Fibroblast of skin of back (primary cell): ENCODE measurements around the gene SANBR. TPM values are rescaled to one million over a fixed set of nuclear protein-coding genes. Genes with fewer than 3 reads are reported as not detected.
A peak's percentile ranks its signal among the peaks of the same experiment; 100 is the strongest.
"Not testable (repeated sequence)": the region's sequence is repeated elsewhere in the genome, so short reads cannot be mapped to it uniquely, and the experiment has no call there.

Experiments used
- DNase-seq: peaks from one replicate; pipeline ENCODE4 v3.0.0-alpha.2; 2013
- polyA plus RNA-seq, 2 experiments: library from polyadenylated mRNA; unstranded; fragments of 120-200 nt; gene quantifications; one replicate each; pipeline ENCODE4 v1.2.1, GENCODE V29; 2013; ENCODE audit not compliant: insufficient read length in 2 of 2

The SANBR gene
- polyA plus RNA-seq (2013, experiment 1 of 2; ENCODE audit: insufficient read length): 12.1 TPM
- polyA plus RNA-seq (2013, experiment 2 of 2; ENCODE audit: insufficient read length): 5.6 TPM

DNA sequence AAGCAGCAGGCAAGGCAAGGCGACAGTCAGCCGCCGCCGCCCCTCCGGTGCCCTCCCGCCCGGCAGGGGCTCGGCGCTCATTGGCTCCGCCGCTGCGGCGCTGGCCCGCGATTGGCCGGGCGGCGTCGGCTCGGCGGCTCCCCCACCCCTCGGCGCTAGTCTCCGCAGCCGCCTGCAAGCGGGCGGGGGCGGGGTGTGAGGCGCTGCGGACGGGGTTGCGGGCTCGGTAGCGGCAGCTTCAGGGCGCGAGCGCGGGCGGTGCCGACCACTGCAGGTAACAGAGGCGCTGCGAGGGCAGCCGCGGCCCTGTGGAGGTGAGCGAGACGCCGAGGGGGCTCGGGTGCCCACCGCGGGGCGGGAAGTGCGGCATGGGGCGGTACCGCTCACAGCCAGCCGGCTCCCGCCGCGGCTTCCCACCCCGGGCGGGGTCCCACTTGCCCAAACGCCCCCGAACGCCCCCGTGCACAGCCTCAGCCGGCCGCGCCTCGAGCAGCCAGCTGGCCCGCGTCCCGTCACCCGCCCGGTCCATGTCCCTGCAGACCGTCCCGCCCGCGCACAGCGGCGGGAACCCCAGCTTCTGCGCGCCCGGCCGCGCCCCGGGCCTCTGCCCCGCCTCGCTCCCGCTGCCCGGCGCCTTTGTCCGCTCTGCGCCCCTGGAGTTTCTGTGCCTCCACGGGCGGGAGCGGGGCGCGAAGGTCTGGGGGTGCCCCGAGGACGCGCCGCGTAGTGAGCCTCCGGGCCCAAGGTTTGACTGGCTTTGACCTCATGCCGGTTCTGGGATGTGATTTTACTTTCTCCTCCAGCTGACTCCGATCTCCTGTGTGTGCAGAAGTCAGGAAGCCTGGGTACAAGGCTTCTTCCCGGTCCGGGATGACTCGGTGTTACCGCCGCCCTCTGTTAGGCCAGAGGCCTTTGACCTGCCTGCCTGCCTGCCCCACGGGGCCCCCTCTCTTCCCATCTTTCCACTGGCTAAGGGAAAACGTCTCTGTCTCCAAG, at the start of gene SANBR:
TSS of gene SANBR (plus strand) at position 158 of the 996 bp plus-strand sequence. CDS start 4,480 bp downstream, outside the sequence.
- peak; percentile 89 for DNase-seq

DNA sequence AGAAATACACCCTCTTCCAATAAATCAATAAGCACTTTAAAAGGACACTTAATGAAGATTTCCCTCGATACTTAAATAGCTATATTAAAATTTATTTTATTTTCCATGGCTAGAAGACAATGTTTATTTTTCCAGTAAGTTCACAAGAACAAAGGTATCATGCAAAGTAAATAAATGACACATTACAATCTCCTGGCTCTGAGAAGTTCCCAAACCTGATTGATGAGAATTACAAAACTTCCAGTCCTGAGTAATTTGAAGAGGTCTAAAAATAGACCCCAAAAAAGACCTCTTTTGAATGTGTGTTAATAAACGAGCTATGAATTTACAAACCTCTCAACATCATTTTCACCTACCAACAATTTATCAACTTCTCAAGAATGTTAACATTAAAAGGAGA, 49.7 kb upstream of the SANBR start:
- no peak for DNase-seq

DNA sequence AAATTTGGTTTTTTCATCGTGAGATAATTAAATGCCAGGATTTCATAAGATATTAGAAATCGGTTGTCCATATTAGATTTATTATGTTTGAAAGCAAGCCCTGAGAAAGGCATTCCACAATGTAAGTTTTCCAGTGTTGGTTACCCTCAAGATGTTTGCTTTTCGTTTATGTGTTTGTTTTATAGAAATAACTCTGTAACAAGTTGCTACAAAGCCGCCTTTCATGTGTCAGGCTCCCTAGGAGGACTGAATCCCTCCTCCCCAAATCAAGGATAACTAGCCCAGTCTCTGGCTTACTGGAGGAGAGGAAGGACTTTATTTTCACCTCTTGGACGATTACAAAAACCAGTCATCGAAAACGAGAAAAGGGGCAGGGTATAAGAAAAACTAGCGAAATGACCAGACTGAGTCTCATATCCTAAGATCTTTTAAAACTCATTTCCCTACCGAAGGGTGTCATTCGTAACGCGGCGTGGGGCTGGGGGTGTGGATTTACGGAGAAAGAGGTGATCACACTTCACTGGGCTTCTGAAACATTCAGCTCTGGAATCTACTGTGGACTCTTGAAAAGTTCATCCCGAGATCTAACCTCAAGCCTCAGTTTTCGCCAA, 49.2 kb upstream of the SANBR start:
- no peak for DNase-seq

DNA sequence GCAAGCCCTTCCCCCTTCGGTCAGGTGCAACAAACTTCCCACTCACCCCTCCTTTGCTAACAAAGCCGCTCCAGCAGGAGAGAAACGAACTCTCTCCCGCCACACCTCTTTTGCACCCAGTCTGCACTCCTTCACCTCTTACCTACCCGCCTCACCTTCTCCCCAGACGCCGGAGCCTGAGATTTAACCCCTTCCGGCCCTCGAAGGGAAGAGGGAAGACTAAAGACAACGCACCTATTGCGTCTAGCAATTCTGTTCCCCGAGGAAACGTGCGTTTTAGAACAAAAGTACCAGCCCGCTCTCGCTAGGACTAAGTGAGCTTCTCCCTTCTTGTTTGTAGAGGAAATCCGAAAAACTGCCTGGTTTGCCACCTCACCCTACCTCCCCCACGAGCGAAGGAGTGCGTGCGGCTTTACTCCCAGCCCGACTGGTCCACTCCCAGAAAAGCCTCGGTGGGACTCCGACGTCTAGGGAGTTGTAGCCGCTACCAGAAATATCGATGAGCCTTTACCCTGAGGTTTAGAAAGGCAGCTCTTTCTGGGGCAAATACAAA, 48.6 kb upstream of the SANBR start:
- DNase-seq: peak; percentile 77

DNA sequence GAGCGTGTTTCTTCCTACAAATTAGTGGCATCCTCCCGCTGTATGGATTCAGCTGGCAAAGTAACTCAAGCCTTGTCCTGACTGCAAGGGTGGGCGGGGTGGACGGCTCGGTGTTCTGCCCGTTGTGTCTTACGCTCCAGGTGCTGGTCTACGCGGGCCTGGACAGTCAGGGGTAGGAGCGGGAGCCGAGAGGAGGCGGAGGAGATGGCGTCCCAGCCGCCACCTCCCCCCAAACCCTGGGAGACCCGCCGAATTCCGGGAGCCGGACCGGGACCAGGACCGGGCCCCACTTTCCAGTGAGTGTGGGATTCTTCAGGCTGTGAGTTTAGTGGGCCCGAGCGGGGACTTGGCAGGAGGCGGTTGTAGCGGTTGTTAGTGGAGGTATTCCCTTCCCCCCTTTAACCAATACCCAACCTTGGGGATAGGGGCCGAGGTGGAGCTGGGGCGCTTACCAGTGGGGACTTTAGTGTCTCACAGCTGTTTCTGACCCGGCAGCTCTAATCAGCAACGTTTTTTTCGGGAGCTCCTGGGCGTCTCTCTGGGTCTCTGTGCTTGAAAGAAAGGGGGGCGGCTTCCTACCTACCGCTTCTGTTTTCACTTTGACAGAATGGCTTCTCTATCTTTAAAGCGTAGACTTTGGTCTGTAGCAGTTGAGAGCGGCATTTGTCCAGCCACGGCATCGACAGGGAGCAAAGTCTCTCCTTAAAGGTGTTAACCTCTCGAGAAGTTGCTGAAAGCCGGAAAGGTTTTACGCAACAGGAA, 47.9 kb upstream of the SANBR start, which contains the start of the genes PEX13 and PUS10:
TSS of gene PEX13 (plus strand) at position 165 of the 762 bp plus-strand sequence. CDS start at position 205, 40 bp downstream.
TSS of gene PUS10 (minus strand) at position 700 of the 762 bp plus-strand sequence. CDS start 6,365 bp downstream, outside the sequence.
- peak; percentile 78 for DNase-seq

DNA sequence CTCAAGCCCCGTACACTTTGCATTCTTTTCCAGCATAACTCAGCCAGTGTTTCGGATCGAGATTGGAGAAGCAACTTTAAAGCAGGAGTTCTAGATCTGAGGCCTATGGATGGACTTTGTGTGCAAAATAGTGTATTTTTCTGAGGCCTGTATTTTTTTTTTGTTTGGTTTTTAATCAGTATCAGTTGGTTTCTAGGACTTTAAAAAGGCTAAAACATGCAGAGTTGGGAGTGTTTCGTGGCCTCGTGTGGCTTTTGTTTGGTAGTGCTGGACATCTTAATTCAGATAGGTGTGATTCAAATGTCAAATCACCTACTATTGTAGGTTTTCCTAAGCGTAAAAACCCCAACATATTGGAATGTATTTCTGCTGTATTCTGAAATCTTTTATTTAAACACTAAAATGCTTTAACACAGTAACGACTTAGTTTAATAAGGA, 47.3 kb upstream of the SANBR start:
- DNase-seq: no peak

DNA sequence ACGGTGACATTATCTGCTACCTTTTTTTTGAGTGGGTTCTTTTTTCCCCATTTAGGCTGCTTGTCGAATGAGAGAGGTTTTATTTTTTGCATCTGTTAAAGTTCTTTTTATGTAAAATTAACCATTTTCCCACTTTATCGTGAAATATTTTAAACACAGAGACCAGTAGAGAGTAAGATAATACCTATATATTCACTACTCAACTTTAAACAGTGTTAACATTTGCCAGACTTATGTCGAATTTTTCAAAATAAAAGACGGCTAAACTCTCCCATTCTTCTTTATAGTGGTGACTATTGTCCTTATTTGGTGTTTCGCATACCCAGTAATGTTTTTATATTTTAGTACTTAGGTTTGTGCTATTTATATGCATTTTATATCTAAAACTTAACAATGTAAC, 46.9 kb upstream of the SANBR start:
- DNase-seq: no peak

DNA sequence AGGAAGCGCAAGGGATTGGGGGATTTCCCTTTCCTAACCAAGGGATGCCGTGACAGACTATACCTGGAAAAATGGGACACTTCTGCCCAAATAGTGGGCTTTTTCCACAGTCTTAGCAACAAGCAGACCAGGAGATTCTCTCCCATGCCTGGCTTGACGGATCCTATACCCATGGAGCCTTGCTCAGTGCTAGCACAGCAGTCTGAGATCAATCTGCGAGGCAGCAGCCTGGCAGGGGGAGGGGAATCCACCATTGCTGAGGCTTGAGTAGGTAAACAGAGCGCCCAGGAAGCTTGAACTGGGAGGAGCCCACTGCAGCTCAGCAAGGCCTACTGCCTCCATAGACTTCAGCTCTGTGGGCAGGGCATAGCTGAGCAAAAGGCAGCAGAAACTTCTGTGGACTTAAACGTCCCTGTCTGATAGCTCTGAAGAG, 44.4 kb upstream of the SANBR start:
- DNase-seq: no peak

DNA sequence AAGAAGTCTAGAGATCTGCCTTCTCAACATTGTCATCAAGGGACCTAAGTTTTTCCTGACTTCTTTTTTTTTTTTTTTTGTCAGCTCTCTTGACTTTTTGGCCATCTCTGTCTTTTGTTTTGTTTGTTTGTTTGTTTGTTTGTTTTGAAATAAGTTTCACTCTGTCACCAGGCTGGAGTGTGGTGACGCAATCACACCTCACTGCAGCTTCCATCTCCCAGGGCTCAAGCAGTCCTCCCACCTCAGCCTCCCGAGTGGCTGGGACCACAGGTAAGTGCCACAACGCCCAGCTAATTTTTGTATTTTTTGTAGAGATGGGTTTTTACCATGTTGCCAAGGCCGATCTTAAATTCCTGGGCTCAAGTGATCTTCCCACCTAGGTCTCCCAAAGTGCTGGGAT, 42.0 kb upstream of the SANBR start:
- no peak for DNase-seq

DNA sequence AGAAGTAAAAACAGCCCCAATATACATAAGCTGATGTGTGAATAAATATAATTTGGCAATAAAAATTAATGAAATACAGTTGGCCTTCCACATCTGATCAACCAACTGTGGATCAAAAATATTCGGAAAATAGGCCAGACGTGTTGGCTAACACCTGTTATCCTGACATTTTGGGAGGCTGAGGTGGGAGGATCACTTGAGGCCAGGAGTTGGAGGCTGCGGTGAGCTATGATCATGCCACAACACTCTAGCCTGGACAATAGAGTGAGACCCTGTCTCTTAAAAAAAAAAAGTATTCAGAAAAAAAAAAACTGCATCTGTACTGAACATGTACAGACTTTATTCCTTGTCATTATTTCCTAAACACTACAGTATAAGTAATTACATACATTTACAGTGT, 36.1 kb upstream of the SANBR start:
- DNase-seq: no peak

DNA sequence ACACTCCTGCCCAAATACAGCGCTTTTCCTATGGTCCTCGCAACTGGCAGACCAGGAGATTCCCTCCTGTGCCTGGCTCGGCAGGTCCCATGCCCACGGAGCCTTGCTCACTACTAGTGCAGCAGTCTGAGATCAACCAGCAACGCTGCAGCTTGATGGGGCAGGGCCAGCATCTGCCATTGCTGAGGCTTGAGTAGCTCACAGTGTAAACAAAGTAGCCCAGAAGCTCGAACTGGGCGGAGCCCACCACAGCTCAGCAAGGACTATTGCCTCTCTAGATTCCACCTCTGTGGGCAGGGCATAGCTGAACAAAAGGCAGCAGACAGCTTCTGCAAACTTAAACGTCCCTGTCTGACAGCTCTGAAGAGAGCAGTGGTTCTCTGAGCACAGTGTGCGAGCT, 31.1 kb upstream of the SANBR start:
- not testable (repeated sequence) for DNase-seq

DNA sequence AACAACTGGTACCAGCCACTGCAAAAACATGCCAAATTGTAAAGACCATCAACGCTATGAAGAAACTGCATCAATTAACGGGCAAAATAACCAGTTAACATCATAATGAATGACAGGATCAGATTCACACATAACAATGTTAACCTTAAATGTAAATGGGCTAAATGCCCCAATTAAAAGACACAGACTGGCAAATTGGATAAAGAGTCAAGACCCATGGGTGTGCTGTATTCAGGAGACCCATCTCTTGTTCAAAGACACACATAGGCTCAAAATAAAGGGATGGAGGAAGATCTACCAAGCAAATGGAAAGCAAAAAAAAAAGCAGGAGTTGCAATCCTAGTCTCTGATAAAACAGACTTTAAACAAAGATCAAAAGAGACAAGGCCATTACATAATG, 29.0 kb upstream of the SANBR start:
- not testable (repeated sequence) for DNase-seq

DNA sequence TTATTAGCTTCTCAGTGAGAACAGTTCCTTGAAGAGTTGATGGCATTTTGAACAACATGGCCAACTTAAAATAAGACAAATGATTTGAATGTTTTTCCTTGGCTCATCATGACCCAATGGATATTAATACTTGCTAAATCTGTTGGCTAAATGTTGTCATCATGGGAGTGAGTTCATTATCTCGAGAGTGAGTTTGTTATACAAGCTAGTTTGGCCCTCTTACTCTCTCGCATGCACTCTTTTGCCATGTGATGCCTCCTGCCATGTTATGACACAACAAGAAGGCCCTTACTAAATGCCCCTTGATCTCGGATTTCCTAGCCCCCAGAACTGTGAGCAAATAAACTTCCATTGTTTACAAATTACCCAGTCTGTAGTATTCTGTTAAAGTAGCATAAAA, 22.9 kb upstream of the SANBR start:
- DNase-seq: no peak

DNA sequence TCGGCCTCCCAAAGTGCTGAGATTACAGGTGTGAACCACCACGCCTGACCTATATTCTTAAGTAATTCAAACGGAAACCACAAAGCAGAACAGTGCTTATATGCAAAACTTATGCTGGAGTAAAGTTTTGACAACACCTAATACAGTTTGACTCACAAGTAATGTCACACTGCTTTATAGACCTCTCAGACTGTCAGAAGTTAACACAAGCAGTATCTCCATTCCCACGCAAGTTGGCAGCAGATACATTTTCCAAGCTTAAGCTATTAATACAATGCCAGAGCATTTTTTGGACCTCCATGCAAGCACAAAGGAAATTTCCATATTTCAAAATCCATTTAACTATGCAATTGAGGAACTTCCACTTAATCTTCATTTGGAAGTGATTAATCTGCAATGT, 21.0 kb upstream of the SANBR start:
- no peak for DNase-seq

DNA sequence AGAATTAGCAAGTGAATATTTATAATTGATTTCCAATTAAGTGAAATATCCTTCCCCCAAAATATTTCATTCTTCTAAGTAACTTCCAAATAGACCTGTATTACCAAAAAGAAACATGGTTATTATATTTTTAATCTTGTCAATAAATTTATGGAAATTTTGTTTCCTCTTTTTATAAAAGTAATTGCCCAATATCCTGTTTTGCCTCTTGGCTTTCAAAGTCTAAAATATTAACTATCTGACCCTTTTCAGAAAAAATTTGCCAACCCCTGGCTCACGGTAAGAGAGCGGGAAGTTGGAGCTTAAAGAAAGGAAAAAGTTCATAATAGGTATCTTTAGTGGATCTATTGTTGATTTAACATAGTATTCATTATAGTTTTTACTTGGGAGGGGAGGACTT, 20.4 kb upstream of the SANBR start:
- DNase-seq: no peak

DNA sequence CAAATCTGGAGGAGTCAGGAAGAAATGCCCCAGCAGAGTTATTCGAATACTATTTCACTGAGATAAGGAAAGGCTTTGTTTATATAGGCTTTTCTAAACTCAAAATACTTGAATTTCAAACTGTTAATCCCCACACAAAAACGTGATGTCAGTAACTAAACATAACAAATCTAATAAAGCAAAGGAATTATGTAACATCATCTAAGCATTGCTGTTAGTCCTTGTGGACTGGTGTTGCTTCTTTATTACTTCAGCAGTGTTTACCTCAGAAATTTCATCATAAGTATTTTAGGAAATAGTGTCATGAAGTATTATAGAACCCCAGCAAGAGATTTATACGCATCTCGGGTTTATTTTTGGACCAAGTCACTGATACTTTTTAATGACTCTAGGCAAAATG, 19.7 kb upstream of the SANBR start:
- DNase-seq: peak; percentile 13

DNA sequence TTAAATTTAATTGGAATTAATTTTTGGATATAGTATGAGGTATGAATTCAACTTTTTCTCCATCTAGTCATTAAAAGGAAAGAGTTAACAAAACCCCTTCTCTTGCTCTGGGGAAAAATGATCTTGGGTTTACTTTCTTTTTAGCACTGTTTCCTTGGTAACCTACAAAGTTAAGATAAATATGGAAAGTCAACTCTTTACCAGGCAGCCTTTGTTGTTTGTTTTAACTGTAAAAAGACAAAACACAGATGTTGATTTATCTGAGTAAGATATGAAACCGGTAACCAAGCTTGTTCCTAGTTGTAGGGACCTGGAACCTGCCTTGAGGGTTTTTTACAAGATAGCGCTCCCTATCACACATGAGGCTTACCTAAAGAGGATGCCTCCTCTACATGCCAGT, 10.1 kb upstream of the SANBR start:
- DNase-seq: no peak

DNA sequence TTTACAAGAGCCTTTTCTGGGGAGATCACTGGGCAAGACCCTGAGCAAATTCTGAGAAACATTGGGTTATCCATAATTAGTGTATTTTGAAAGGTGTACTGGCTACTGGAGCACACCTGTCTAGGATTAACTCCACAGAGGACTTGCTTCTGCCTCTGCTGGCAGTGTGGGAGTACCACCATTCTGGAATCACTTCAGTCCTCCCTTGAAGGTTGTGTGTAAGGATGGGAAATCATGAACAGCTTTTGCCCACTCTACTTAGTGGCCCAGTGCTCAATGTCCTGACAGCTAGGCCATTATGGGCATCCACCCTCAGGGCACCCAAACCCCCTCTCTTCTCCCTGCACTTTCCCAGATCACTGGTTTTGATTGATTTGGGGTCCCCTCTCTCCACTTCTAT, 8.1 kb upstream of the SANBR start:
- DNase-seq: no peak

DNA sequence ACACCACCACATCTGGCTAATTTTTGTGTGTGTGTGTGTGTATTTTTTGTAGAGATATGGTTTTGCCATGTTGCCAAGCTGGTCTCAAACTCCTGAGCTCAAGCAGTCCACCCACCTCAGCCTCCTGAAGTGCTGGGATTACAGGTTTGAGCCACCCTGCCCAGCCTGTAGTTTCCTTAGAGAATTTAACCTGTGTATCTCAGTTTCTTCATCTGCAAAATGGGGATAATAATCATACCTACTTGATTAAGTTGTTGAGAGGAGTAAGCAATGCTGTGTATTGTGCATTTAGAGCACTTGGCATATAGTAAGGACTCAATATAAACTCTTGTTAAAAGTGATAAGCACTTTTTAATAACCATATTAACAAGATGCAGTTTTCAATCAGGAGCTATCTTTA, 6.3 kb upstream of the SANBR start:
- DNase-seq: no peak

DNA sequence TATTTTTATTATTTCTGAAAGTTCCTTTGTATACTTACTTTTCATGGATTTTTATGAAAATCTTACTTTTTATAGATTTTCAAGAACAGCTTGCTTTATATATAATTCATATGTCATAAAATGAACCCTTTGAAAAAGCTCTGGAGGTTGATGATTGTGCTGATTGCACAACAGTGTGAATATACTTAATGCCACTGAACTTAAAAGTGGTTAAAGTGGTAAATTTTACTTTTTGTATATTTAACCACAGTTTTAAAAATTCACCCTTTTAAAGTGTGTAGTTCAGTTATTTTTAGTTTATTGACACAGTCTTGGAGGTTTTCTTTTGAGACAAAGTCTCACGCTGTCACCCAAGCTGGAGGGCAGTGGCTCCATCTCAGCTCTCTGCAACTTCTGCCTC, 8.4 kb downstream of the SANBR start:
- DNase-seq: no peak

DNA sequence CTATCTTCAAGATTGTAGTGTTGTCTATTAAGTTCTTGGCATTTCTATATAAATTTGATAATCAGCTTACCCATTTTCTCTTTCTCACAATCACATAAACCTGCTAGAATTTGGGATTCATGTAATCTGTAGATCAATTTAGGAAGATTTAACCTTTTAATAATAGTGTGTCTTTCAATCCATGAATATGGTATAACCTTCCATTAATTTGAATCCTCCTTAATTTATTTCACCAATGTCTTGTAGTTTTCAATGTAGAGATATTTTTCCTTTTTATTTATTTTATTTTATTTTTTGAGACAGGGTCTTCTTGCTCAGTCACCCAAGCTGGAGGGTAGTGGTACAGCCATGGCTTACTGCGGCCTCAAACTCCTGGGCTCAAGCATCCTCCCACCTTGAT, 20.2 kb downstream of the SANBR start:
- DNase-seq: no peak

DNA sequence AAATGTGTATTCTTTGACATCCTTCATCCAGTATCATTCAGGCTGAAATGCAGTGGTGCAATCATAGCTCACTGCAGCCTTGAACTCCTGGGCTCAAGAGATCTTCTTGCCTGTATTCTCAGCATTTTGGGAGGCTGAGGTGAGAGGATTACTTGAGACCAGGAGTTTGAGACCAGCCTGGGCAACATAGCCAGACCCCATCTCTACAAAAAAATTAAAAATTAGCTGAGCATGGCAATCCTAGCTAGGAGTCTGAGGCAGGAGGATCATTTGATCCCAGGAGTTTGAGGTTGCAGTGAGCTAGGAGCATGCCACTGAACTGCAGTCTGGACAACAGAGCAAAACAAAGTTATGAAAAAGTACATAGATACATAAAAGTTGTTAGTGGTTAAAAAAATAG, 24.1 kb downstream of the SANBR start:
- no peak for DNase-seq
